ENCODE data around the gene EPAS1.

Gene EPAS1

GRCh38 chr2:46380038-46380940 is 83.1 kb downstream of the EPAS1 start:
- no peaks in the 10 kb centered on the region for H3K9me3 ChIP-seq (ENCODE audit: insufficient read depth, low read length)
- H3K36me3 ChIP-seq (ENCODE audit: insufficient read depth, insufficient read length, low read length), result no peaks in the 10 kb centered on the region
- H3K4me3 ChIP-seq (ENCODE audit: insufficient read length, low read depth), result no peak overlapping the region
- no peak overlapping the region for H3K9ac ChIP-seq (ENCODE audit: insufficient read length, low read depth)
- H3K4me1 ChIP-seq (ENCODE audit: insufficient read depth, insufficient read length), result no peaks in the 10 kb centered on the region
- no peaks in the 10 kb centered on the region for H3K27me3 ChIP-seq (ENCODE audit: insufficient read depth, insufficient read length)
- TF ChIP-seq ZNF274 (IDR thresholded peaks at IDR 0.05; ENCODE audit: low read depth, low read length) (no peak), YY1 (IDR thresholded peaks at IDR 0.05; ENCODE audit: insufficient read depth, insufficient read length) (no peak), SUZ12 (IDR thresholded peaks at IDR 0.05; ENCODE audit: extremely low read depth, insufficient read depth, insufficient read length) (no peak)
- DNase-seq (ENCODE audit: low read depth, low spot score), result no peak

- TF ChIP-seq YY1 (IDR thresholded peaks at IDR 0.05; ENCODE audit: insufficient read depth, insufficient read length), result no peak
- TF ChIP-seq ZNF274 (IDR thresholded peaks at IDR 0.05; ENCODE audit: low read depth, low read length), result no peak
- no peak for TF ChIP-seq SUZ12 (IDR thresholded peaks at IDR 0.05; ENCODE audit: extremely low read depth, insufficient read depth, insufficient read length)
- no peak for DNase-seq (ENCODE audit: low read depth, low spot score)
- H3K4me1 ChIP-seq (ENCODE audit: insufficient read depth, insufficient read length), result no peaks in the 10 kb centered on the region
- H3K4me3 ChIP-seq (ENCODE audit: insufficient read length, low read depth), result no peak overlapping the region
- H3K36me3 ChIP-seq (ENCODE audit: insufficient read depth, insufficient read length, low read length), result no peaks in the 10 kb centered on the region
- no peak overlapping the region for H3K9ac ChIP-seq (ENCODE audit: insufficient read length, low read depth)
- no peaks in the 10 kb centered on the region for H3K27me3 ChIP-seq (ENCODE audit: insufficient read depth, insufficient read length)
- no peaks in the 10 kb centered on the region for H3K9me3 ChIP-seq (ENCODE audit: insufficient read depth, low read length)
Observed at GRCh38 chr2:46381263-46381849, 84.1 kb downstream of the EPAS1 start.

GRCh38 chr2:46381871-46382270 is 84.7 kb downstream of the EPAS1 start:
- no peak overlapping the region for H3K4me3 ChIP-seq (ENCODE audit: insufficient read length, low read depth)
- TF ChIP-seq SUZ12 (IDR thresholded peaks at IDR 0.05; ENCODE audit: extremely low read depth, insufficient read depth, insufficient read length), result no peak
- TF ChIP-seq ZNF274 (IDR thresholded peaks at IDR 0.05; ENCODE audit: low read depth, low read length), result no peak
- TF ChIP-seq YY1 (IDR thresholded peaks at IDR 0.05; ENCODE audit: insufficient read depth, insufficient read length), result no peak
- DNase-seq (ENCODE audit: low read depth, low spot score), result no peak
- H3K9ac ChIP-seq (ENCODE audit: insufficient read length, low read depth), result no peak overlapping the region
- no peaks in the 10 kb centered on the region for H3K9me3 ChIP-seq (ENCODE audit: insufficient read depth, low read length)
- H3K4me1 ChIP-seq (ENCODE audit: insufficient read depth, insufficient read length), result no peaks in the 10 kb centered on the region
- no peaks in the 10 kb centered on the region for H3K27me3 ChIP-seq (ENCODE audit: insufficient read depth, insufficient read length)
- H3K36me3 ChIP-seq (ENCODE audit: insufficient read depth, insufficient read length, low read length), result no peaks in the 10 kb centered on the region

GRCh38 chr2:46382331-46383112 is 85.3 kb downstream of the EPAS1 start:
- Histone ChIP-seq H3K36me3 (ENCODE audit: insufficient read depth, insufficient read length, low read length) (no peaks in the 10 kb centered on the region), H3K27me3 (ENCODE audit: insufficient read depth, insufficient read length) (no peaks in the 10 kb centered on the region), H3K4me1 (ENCODE audit: insufficient read depth, insufficient read length) (no peaks in the 10 kb centered on the region), H3K4me3 (ENCODE audit: insufficient read length, low read depth) (no peak overlapping the region), H3K9ac (ENCODE audit: insufficient read length, low read depth) (no peak overlapping the region), H3K9me3 (ENCODE audit: insufficient read depth, low read length) (no peaks in the 10 kb centered on the region)
- TF ChIP-seq SUZ12 (IDR thresholded peaks at IDR 0.05; ENCODE audit: extremely low read depth, insufficient read depth, insufficient read length) (no peak), YY1 (IDR thresholded peaks at IDR 0.05; ENCODE audit: insufficient read depth, insufficient read length) (no peak), ZNF274 (IDR thresholded peaks at IDR 0.05; ENCODE audit: low read depth, low read length) (no peak)
- DNase-seq (ENCODE audit: low read depth, low spot score), result no peak

- Histone ChIP-seq H3K36me3 (ENCODE audit: insufficient read depth, insufficient read length, low read length) (no peaks in the 10 kb centered on the region), H3K27me3 (ENCODE audit: insufficient read depth, insufficient read length) (no peaks in the 10 kb centered on the region), H3K4me1 (ENCODE audit: insufficient read depth, insufficient read length) (no peaks in the 10 kb centered on the region), H3K4me3 (ENCODE audit: insufficient read length, low read depth) (no peak overlapping the region), H3K9me3 (ENCODE audit: insufficient read depth, low read length) (no peaks in the 10 kb centered on the region), H3K9ac (ENCODE audit: insufficient read length, low read depth) (no peak overlapping the region)
- TF ChIP-seq SUZ12 (IDR thresholded peaks at IDR 0.05; ENCODE audit: extremely low read depth, insufficient read depth, insufficient read length), result no peak
- DNase-seq (ENCODE audit: low read depth, low spot score), result no peak
Observed at GRCh38 chr2:46383113-46383395, 85.8 kb downstream of the EPAS1 start.

- Histone ChIP-seq H3K9me3 (ENCODE audit: insufficient read depth, low read length) (no peaks in the 10 kb centered on the region), H3K36me3 (ENCODE audit: insufficient read depth, insufficient read length, low read length) (no peaks in the 10 kb centered on the region), H3K27me3 (ENCODE audit: insufficient read depth, insufficient read length) (no peaks in the 10 kb centered on the region), H3K4me1 (ENCODE audit: insufficient read depth, insufficient read length) (no peaks in the 10 kb centered on the region), H3K9ac (ENCODE audit: insufficient read length, low read depth) (no peak overlapping the region), H3K4me3 (ENCODE audit: insufficient read length, low read depth) (no peak overlapping the region)
- no peak for DNase-seq (ENCODE audit: low read depth, low spot score)
- no peak for TF ChIP-seq SUZ12 (IDR thresholded peaks at IDR 0.05; ENCODE audit: extremely low read depth, insufficient read depth, insufficient read length)
- no peak for TF ChIP-seq ZNF274 (IDR thresholded peaks at IDR 0.05; ENCODE audit: low read depth, low read length)
- TF ChIP-seq YY1 (IDR thresholded peaks at IDR 0.05; ENCODE audit: insufficient read depth, insufficient read length), result no peak
Observed at GRCh38 chr2:46383784-46384456, 86.7 kb downstream of the EPAS1 start.

- Histone ChIP-seq H3K9ac (ENCODE audit: insufficient read length, low read depth) (no peak overlapping the region), H3K36me3 (ENCODE audit: insufficient read depth, insufficient read length, low read length) (no peaks in the 10 kb centered on the region), H3K9me3 (ENCODE audit: insufficient read depth, low read length) (no peaks in the 10 kb centered on the region), H3K27me3 (ENCODE audit: insufficient read depth, insufficient read length) (no peaks in the 10 kb centered on the region), H3K4me1 (ENCODE audit: insufficient read depth, insufficient read length) (no peaks in the 10 kb centered on the region), H3K4me3 (ENCODE audit: insufficient read length, low read depth) (no peak overlapping the region)
- TF ChIP-seq YY1 (IDR thresholded peaks at IDR 0.05; ENCODE audit: insufficient read depth, insufficient read length) (no peak), ZNF274 (IDR thresholded peaks at IDR 0.05; ENCODE audit: low read depth, low read length) (no peak), SUZ12 (IDR thresholded peaks at IDR 0.05; ENCODE audit: extremely low read depth, insufficient read depth, insufficient read length) (no peak)
- no peak for DNase-seq (ENCODE audit: low read depth, low spot score)
Observed at GRCh38 chr2:46384457-46384815, 87.2 kb downstream of the EPAS1 start.
